Colon (tissue), 2 donors: ENCODE results near the gene COX10.
"Not testable (repeated sequence)": the region's sequence is repeated elsewhere in the genome, so short reads cannot be mapped to it uniquely, and the experiment has no call there.

Experiments used
- FAIRE-seq: peaks from 2 replicates; lab custom pipeline; 2012; peaks lifted over from hg19 to GRCh38; lab: Jason Lieb, UNC
- donor health status: control.
- donor health status: control.

Gene COX10

GRCh38 chr17:14177801-14178200, 108.5 kb downstream of the COX10 start:
- not testable (repeated sequence) for FAIRE-seq

DNA sequence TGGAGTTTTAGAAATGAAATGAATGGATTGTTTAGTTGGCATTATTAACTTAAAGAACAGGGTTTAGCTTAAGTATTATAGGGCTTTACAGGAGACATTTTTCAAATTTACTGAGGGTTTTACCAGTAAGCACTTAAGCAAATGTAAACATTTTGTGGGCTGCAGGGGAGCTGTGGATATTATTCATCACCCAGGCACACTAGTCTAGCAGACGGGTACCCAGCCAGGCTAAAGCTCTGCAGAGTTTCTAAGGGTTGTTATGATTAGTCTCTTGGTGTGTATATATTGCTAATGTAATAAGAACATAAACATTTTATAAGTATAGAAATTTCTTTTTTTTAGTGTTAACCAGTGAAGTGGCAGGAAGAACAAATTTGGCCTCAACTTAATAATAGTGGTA, 110.6 kb downstream of the COX10 start:
- not testable (repeated sequence) for FAIRE-seq

GRCh38 chr17:14182084-14182483, 112.8 kb downstream of the COX10 start:
- not testable (repeated sequence) for FAIRE-seq

- not testable (repeated sequence) for FAIRE-seq
Measured at GRCh38 chr17:14184536-14184935, 115.2 kb downstream of the COX10 start.

GRCh38 chr17:14186443-14186842, 117.1 kb downstream of the COX10 start:
- not testable (repeated sequence) for FAIRE-seq

DNA sequence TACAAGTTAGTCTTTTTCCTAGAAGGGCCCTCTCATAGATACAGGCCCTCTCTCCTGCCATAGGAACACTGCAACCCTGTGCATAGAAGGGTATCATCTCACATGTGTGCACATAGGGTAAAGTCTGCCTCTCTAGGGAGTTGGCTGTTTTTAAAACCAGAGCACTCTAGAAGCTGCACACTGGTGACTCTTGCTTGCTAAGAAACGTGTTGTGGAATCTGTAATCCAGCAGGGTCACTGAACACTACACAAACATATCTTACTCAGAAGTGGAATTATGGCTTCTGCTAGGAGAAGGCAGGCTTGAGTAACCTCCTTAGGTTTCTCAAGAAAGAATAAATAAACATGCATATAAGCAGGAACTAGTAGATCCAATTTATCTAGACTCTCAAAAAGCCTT, 121.5 kb downstream of the COX10 start:
- FAIRE-seq: not testable (repeated sequence)

DNA sequence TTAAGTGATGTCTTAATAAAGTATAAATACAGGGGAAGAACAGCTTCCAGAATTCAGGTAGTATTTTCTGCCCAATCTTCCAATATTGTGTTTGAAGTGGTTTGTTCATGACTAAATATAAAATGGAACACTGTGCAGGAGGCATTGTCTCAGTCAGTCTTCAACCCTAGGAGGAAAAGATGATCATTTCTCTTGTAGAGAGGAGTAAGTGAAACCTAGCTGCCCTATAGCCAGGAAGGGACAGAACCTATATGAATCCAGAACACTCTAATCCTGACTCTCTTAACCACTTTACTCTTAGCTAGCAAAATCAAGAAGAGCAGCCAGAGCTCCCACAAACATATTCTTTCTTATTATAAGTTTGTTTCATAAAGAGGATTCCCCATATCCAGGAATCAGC, 122.2 kb downstream of the COX10 start:
- not testable (repeated sequence) for FAIRE-seq

GRCh38 chr17:14192039-14192438, 122.7 kb downstream of the COX10 start:
- FAIRE-seq: not testable (repeated sequence)

- FAIRE-seq: not testable (repeated sequence)
Measured at GRCh38 chr17:14192636-14193344, 123.5 kb downstream of the COX10 start.

GRCh38 chr17:14196377-14196997, 127.2 kb downstream of the COX10 start:
- FAIRE-seq: no peak

- FAIRE-seq: no peak
Measured at GRCh38 chr17:14197057-14197456, 127.8 kb downstream of the COX10 start.

- no peak for FAIRE-seq
Measured at GRCh38 chr17:14197586-14197985, 128.3 kb downstream of the COX10 start.

DNA sequence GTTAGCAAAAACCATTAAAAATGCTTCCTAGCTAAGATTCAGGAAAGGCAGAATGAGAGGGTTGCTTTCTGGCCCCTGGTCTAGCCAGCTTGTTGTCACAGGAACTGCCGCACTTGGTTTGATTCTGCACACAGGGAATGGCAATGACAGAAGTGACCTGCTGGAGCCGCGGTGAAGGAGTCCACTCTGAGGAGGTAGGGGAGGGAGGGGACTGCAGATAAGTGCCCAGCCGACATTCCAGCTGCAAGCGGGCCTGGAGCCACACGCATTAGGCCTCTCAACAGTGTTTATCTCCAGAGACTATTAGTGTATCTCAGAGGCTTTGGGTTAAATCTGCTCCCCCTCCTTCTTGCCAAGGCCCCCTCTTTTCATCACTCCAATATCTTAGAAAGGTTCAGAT, 128.7 kb downstream of the COX10 start:
- FAIRE-seq: no peak

GRCh38 chr17:14198575-14198974, 129.3 kb downstream of the COX10 start:
- no peak for FAIRE-seq

GRCh38 chr17:14199601-14200000, 130.3 kb downstream of the COX10 start:
- FAIRE-seq: no peak

- FAIRE-seq: no peak
Measured at GRCh38 chr17:14200354-14200753, 131.1 kb downstream of the COX10 start.

GRCh38 chr17:14201021-14201987, 132.0 kb downstream of the COX10 start:
- no peak for FAIRE-seq

DNA sequence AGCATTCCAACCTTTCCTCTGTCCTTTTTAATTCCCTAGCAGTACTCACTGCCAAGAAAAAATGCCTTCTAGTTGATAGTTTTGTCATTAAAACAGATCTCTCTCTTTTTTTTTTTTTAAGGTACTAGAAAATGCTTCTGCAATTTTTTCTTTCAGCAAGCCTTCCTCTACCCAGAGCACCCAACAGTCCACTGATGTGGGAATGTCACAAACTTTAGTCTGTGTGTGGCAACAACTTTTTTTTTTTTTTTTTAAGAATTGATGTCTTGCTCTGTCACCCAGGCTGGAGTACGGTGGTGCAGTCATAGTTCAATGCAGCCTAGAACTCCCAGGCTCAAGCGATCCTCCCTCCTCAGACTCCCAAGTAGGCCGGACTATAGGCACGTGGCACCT, 132.7 kb downstream of the COX10 start:
- no peak for FAIRE-seq

DNA sequence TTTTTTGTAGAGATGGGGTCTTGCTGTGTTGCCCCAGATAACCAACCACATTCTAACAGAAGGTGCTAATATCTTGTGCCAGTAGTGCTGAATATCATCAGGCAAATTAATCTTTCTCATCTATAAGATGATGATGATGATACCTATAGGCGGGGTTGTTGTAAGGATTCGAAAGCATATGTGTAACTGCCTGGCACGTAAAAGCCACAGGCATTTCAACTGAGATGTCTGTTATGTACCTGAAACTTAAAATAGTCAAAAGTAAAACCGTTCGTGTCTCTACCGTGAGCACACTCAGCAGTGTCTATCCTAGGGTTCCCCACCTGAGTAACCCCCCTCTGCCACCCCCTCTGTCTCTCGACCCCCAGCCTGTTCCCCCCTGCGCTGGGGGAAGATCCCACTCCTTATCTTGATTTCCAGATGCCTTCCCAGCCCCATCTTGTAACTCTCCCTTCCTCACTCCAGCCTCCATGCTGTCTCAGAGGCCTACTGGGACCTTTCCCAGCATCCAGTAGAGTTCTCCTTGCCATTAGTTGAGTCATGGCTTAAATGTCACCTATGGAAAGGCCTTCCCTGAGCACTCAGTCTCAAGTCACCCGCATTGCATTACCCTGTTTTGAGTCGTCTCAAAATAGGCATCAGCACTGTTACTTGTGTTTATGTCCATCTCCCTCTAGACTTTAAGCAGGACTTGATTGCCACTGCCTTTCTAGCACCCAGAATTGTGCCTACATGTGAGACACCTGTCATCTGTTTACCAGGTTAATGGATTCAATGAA, 133.3 kb downstream of the COX10 start:
- no peak for FAIRE-seq

DNA sequence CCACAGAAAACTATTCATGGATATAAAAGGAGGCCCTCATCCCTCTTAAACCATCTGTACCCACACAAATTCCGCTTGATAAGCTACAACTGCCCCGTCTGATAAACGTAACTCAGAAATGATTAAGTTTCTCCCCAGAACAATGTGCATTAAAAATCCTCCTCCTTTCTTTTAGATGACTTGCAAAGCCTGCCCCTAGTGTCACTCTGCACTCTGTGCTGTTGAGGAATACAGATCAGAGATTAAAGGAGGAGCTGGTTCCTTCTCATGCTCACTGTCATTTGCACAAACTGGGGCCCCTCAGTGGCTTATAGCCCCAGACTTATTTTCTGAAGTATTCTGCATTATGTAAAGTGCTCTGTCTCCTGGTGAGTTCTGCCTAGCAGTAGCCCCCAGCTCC, 134.1 kb downstream of the COX10 start:
- no peak for FAIRE-seq

DNA sequence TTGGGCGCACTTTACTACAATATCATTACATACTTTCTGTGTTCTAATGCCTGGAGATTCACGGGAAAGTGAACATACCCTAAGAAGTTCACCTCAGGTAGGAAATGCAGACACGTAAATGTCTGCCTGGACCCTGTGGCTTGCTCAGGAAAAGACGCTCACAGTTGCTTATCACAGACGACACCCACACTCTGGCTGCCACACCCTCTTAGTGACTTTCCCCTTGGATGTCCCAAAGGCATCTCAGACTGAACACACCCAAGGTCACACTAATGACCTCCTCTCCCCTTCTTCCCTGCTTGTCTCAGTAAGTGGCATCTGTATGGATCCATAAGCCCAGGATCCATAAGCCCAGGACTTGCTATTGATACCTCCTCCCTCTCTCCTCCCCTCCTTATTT, 134.8 kb downstream of the COX10 start:
- FAIRE-seq: no peak

GRCh38 chr17:14204546-14204945, 135.2 kb downstream of the COX10 start:
- FAIRE-seq: no peak
